Measurements from ENCODE around the gene GNG11.

GNG11 gene

DNA sequence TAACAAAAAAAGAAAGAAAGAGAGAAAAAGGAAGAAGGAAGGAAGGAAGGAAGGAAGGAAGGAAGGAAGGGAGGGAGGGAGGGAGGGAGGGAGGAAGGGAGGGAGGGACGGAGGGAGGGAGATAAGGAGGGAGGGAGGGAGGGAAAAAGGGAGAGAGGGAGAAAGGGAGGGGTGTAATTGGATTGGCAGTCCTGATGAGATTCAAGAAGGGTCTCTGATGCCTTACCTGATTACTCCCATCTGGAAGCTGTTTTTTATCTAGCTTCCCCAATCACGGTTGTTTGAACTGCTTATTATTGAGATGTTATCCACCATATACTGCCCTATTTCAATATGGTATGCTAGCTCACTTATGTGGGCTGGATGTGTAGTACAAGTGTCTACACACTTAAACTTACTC is 27.3 kb downstream of the GNG11 start:
- no peak for DNase-seq

DNA sequence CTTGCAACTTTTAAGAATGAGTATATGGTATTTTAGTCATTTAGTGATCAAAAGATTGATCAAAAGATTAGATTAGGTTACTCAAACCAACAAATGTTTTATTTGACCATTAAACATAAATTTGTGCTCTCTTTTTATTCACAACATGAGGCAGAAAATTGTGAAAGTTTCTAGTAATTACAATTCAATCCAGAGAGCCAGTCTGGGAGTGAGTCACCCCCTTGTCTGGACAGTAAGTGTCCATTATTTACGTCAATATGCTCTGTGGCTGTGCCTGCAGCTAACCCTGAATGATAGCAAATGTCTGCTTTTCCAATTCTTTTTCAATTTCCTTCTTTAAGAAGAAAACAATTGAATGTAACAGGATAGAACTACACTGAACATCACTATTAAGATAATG is 27.9 kb downstream of the GNG11 start:
- DNase-seq: no peak

DNA sequence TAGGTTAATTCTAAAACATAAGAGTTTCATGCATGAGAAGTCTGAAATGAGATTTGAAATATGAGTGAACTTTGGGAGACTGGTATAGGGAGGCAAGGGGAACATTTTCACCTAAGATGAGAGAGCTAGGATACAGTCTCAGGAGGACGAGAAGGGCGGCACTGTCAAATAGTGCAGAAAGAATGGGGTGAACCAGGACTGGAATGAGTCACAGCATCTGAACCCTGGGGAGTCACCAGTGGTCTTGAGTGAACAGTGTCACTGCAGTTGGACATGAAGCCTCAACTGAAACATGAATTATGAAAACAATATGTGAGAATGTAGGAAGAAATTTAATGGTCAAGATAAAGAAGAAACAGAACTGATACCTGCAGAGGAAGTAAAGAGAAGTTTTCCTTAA is 33.8 kb downstream of the GNG11 start:
- no peak for DNase-seq

DNA sequence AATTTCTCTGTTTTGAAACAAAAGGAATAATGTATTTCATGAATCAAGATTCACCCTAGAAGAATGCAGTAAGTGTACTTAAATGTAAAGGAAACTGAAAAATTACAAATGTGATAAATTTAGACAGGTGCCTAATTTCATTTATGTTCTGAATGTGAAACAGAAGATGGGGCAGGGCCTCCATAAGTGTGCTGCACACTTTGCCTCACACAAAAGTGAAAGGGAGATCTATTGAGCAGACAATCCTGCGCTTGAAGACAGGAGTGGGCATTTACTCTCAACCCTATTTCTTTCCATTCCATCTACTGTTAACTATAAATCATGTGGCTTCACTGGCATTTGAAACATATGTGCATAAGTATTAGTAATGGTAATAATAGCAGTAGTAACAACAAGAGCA is 36.2 kb downstream of the GNG11 start:
- no peak for DNase-seq

DNA sequence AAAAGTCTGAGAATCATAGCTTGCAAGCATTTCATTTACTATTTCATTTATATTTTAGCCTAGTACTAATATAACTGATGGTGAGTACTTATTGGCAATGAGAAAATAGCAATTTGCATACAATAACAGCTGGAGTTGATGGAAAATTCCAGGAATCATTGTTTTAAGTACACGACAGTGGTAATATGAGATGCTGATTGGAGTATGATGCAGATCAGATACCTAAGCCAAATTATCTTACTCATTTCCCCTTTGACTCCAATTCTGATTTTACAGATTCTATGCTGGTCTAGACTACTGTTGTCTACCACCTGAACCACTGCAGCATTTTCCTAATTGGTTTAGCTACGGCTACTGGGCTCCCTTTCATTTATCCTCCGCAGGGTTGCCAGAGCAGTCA is 36.7 kb downstream of the GNG11 start:
- no peak for DNase-seq

DNA sequence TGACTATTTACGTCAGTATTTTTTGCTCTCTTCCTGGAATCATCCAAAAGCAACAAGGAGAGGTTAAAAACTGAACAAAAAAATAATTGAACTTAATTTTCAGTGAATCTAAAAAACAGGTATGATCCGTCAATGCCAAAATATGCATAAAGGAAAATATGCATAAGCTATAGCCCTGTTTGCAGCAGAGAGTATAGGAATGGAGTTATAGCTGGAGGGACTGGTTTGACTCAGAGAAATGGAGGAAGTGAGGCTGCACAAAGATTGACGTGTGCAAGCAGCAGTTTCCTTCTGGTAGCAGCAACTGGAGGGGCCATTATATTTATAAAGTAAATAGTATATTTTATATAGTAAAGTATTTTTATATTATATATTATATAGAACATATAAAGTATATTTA is 37.1 kb downstream of the GNG11 start:
- no peak for DNase-seq

- no peak for DNase-seq
Measured at GRCh38 chr7:93960986-93961385, 39.5 kb downstream of the GNG11 start.

DNA sequence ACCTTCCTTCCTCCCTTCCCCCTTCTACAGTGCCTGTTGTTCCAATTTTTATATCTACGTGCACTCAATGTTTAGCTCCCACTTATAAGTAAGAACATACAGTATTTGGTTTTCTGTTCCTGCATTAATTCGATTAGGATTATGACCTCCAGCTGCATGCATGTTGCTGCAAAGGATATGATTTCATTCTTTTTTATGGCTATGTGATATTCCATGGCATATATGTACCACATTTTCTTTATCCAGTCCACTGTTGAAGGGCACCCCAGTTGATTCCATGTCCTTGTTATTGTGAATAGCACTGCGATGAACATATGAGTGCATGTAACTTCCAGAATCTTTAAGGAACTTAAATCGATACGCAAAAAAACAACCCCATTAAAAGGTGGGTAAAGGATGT is 42.7 kb downstream of the GNG11 start:
- DNase-seq: no peak

GRCh38 chr7:93964813-93965212 is 43.3 kb downstream of the GNG11 start:
- no peak for DNase-seq

- DNase-seq: no peak
Measured at GRCh38 chr7:93968911-93969620, 47.5 kb downstream of the GNG11 start.

DNA sequence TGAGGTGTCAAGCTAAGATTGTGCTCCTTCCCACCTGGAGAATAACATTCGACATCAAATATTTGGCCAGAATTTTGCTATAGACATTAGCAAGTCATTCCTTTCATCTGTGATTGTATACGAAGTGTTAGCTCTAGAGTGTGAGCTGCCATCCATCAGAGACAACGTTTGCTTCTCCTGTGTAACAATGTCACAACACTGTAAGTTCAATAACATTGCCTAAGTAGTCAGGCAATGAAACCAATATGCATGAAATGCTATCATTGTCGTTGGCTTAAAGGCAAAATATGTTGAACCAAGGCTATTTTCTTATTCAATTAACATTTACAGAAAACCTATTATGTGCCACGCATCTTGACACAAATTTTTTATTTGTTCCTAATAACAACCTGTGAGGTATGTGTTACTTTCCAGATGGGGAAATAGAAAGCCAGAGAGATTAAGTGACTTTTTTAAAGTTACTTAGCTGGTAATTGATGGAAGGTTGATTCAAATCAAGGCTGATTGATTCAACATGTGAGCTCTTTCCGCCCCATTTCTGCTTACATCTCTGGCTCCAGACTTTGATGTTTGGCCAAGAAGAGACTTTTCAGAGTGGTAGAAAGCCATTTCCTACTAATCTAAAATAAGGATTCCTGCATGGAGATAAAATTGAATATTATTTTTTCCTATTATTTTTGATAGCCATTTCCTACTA is 50.6 kb downstream of the GNG11 start:
- DNase-seq: no peak

DNA sequence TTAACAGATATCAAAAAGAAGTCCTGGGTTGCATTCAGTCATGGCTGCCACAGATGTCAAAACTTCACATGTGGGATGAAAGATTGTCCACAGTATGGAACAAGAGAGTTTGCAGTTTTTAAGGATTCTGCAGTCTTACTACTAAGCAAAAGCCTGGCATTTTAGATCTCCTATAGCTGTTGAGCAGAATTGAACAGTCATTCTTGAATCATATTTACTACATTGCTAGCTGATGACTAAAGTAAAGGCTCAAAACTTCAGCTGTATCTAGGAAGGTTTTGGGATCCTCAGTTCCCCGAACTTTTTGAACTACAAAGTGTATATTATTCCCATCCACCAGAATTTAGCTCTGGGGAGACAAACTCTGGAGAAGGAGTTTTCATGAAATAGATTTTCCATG is 51.6 kb downstream of the GNG11 start:
- DNase-seq: no peak

DNA sequence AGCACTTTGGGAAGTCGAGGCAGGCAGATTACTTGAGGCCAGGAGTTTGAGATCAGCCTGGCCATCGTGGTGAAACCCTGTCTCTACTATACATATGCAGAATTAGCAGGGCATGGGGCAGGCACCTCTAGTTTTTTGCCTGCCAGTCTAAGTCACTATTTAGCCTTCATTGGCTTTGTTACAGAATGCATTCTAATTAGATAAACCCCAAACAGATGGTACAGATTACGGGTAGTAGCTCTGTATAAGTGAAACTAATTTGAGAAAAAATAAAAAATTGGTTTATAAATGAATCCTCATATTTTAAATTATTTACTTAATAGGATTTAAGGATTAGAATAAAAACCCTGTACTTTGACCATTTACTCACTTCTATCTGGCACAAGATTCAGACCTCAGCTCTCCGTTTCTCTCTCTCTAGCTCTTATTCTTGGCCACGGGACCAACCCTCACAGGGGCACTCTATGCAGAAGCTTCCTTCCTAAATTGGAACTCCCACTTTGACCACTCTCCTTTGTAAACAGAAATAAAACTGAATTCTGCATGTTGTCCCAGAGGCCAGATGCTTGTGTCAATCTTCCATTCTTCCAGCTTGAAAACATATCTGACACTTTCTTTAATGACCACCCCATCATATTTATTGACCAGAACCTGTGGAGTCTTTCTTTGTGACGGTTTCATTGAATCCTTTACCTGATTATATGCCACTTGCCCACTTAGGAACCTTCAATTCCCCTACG is 55.8 kb downstream of the GNG11 start:
- DNase-seq: no peak
